Kidney (tissue), 22 donors: Measurements from ENCODE around the gene BCLAF1. TPM values are rescaled to one million over a fixed set of nuclear protein-coding genes. Genes with fewer than 3 reads are reported as not detected.

Experiments
- DNase-seq, 5 donors: peaks; one replicate each; pipeline ENCODE4 v3.0.0-alpha.2; 2013 to 2020
- FAIRE-seq: peaks from 2 replicates; lab custom pipeline; 2012; peaks lifted over from hg19 to GRCh38; lab: Jason Lieb, UNC
- H3K27ac ChIP-seq, 2 donors: one replicate each; pipeline ENCODE4 v1.7.0; 2013; ENCODE audit warnings: low read depth in 2 of 2, low read length in 2 of 2, inconsistent platforms in 1 of 2
- H3K27me3 ChIP-seq: one replicate; pipeline ENCODE4 v1.7.1; 2013; ENCODE audit warnings: low read length, inconsistent platforms; ENCODE audit not compliant: control insufficient read depth, insufficient read depth
- H3K36me3 ChIP-seq, 3 donors: one replicate each; pipeline versions ENCODE4 v1.7.0 to v1.7.1; 2013; ENCODE audit warnings: low read length in 3 of 3, control low read depth in 1 of 3, inconsistent platforms in 1 of 3; ENCODE audit not compliant: insufficient read depth in 3 of 3, control insufficient read depth in 2 of 3
- H3K4me1 ChIP-seq, 3 donors: one replicate each; pipeline versions ENCODE4 v1.7.0 to v1.7.1; 2013; ENCODE audit warnings: low read length in 3 of 3, inconsistent platforms in 1 of 3, low read depth in 1 of 3; ENCODE audit not compliant: control insufficient read depth in 2 of 3, insufficient read depth in 2 of 3
- H3K4me3 ChIP-seq, 3 donors: one replicate each; pipeline versions ENCODE4 v1.7.0 to v1.8.1; 2013; ENCODE audit warnings: low read length in 3 of 3, control low read depth in 1 of 3, inconsistent platforms in 1 of 3
- H3K9ac ChIP-seq, 3 donors: one replicate each; pipeline versions ENCODE4 v1.7.0 to v1.7.1; 2013; ENCODE audit warnings: low read length in 3 of 3, control low read depth in 1 of 3, inconsistent platforms in 1 of 3
- H3K9me3 ChIP-seq, 3 donors: one replicate each; pipeline versions ENCODE4 v1.7.0 to v1.7.1; 2013; ENCODE audit warnings: low read length in 3 of 3, control low read depth in 1 of 3, inconsistent platforms in 1 of 3; ENCODE audit not compliant: control insufficient read depth in 2 of 3, insufficient read depth in 1 of 3
- intact Hi-C: fragments of 100-400 bp; cut with DNase I; formaldehyde crosslinking; loops from one replicate; pipeline ENCODE4 v1.11.1; 2022
- long read RNA-seq, 10 donors: library from polyadenylated mRNA in 1 of 10; unstranded in 1 of 10; transcript quantifications; one replicate each; pipeline ENCODE4 v2.0.0 and lab custom pipeline, GENCODE V29; 2021 to 2026
- polyA plus RNA-seq: library from polyadenylated mRNA; stranded (reverse); fragments of 350-450 nt; fragmentation: Illumina TruSeq; extraction: RNeasy Lipid Tissue Mini Kit (QIAGEN cat#74804); gene quantifications from one replicate; pipeline ENCODE4 v1.2.3, GENCODE V29; 2014; ENCODE audit warnings: low read depth, low replicate concordance; ENCODE audit not compliant: insufficient read depth
- total RNA-seq: library from RNA; stranded (reverse); fragmentation: NEBNext Ultra II Directional; extraction: Animal tissue kit (Norgen Biotek cat#: 25700); gene quantifications from one replicate; pipeline ENCODE4 v1.2.1, GENCODE V29; 2021
- TF ChIP-seq, protein P1 (sequence below): IDR thresholded peaks from 3 replicates; pipeline ENCODE4 v1.5.1; 2012; ENCODE audit warnings: mild to moderate bottlenecking, moderate library complexity, borderline replicate concordance; ENCODE audit not compliant: insufficient read depth; ENCODE audit errors: extremely low read depth
- donor health status: control.
- donor health status: control.
- donor health status: control.
- donor health status: control.
- donor health status: control.
- donor health status: DM: yes; HTN: yes; CAD: no.
- donor health status: Normal renal cell carcinoma (clear cell type).

Gene BCLAF1
- total RNA-seq (132 TPM), polyA plus RNA-seq (18.3 TPM)
- long read RNA-seq, donor 1, full-length matches to known transcripts = 8 of 35 reads
- long read RNA-seq, donor 1, partial matches to known transcripts = 27 of 35 reads
- long read RNA-seq, donor 1, other reads (novel, unspliced or antisense) = 0 of 35 reads
- long read RNA-seq, donor 2, full-length matches to known transcripts = 6 of 51 reads
- long read RNA-seq, donor 2, partial matches to known transcripts = 45 of 51 reads
- long read RNA-seq, donor 2, other reads (novel, unspliced or antisense) = 0 of 51 reads
- long read RNA-seq, donor 3, full-length matches to known transcripts = 6 of 71 reads
- long read RNA-seq, donor 3, partial matches to known transcripts = 65 of 71 reads
- long read RNA-seq, donor 3, other reads (novel, unspliced or antisense) = 0 of 71 reads
- long read RNA-seq, donor 4, full-length matches to known transcripts = 10 of 64 reads
- long read RNA-seq, donor 4, partial matches to known transcripts = 54 of 64 reads
- long read RNA-seq, donor 4, other reads (novel, unspliced or antisense) = 0 of 64 reads
- long read RNA-seq, donor 5, full-length matches to known transcripts = 1 of 1 reads
- long read RNA-seq, donor 5, partial matches to known transcripts = 0 of 1 reads
- long read RNA-seq, donor 5, other reads (novel, unspliced or antisense) = 0 of 1 reads
- long read RNA-seq, donor 6, full-length matches to known transcripts = 3 of 76 reads
- long read RNA-seq, donor 6, partial matches to known transcripts = 73 of 76 reads
- long read RNA-seq, donor 6, other reads (novel, unspliced or antisense) = 0 of 76 reads
- long read RNA-seq, donor 7, full-length matches to known transcripts = 15 of 50 reads
- long read RNA-seq, donor 7, partial matches to known transcripts = 31 of 50 reads
- long read RNA-seq, donor 7, other reads (novel, unspliced or antisense) = 4 of 50 reads
- long read RNA-seq, donor 8, full-length matches to known transcripts = 5 of 73 reads
- long read RNA-seq, donor 8, partial matches to known transcripts = 68 of 73 reads
- long read RNA-seq, donor 8, other reads (novel, unspliced or antisense) = 0 of 73 reads
- long read RNA-seq, donor 9, full-length matches to known transcripts = 2 of 12 reads
- long read RNA-seq, donor 9, partial matches to known transcripts = 10 of 12 reads
- long read RNA-seq, donor 9, other reads (novel, unspliced or antisense) = 0 of 12 reads
- long read RNA-seq, donor 10, partial matches to known transcripts = 70 of 73 reads
- long read RNA-seq, donor 10, other reads (novel, unspliced or antisense) = 0 of 73 reads

- TF ChIP-seq, protein P1, sequence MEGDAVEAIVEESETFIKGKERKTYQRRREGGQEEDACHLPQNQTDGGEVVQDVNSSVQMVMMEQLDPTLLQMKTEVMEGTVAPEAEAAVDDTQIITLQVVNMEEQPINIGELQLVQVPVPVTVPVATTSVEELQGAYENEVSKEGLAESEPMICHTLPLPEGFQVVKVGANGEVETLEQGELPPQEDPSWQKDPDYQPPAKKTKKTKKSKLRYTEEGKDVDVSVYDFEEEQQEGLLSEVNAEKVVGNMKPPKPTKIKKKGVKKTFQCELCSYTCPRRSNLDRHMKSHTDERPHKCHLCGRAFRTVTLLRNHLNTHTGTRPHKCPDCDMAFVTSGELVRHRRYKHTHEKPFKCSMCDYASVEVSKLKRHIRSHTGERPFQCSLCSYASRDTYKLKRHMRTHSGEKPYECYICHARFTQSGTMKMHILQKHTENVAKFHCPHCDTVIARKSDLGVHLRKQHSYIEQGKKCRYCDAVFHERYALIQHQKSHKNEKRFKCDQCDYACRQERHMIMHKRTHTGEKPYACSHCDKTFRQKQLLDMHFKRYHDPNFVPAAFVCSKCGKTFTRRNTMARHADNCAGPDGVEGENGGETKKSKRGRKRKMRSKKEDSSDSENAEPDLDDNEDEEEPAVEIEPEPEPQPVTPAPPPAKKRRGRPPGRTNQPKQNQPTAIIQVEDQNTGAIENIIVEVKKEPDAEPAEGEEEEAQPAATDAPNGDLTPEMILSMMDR = no peak
- Histone ChIP-seq H3K4me1 (peaks cover 4 to 12% (median 5%) of the 10 kb centered on the region in 3 donors), H3K27ac (peak within 1 kb of the TSS; percentile 100), H3K27me3 (no peaks in the 10 kb centered on the region), H3K36me3 (no peaks in the 10 kb centered on the region), H3K9me3 (no peaks in the 10 kb centered on the region), H3K9ac (peak within 1 kb of the TSS; percentile 99 to 100 (median 100)), H3K4me3 (peak within 1 kb of the TSS; percentile 97 to 100 (median 97))
- intact Hi-C loops = no loop called here
- DNase-seq (peak; percentile 100), FAIRE-seq (peak; percentile 92)
Measured at GRCh38 chr6:136289579-136290409, at the start of gene BCLAF1. Gene BCLAF1 (minus strand): TSS chr6:136289846. CDS start chr6:136279866, 9,980 bp downstream.

- Histone ChIP-seq H3K27me3 (no peaks in the 10 kb centered on the region), H3K36me3 (no peaks in the 10 kb centered on the region), H3K9me3 (no peaks in the 10 kb centered on the region), H3K4me3 (no peak overlapping the region), H3K4me1 (no peaks in the 10 kb centered on the region), H3K9ac (no peak overlapping the region), H3K27ac (no peak overlapping the region)
- DNase-seq (no peak), FAIRE-seq (no peak)
- intact Hi-C loops = no loop called here
- TF ChIP-seq, protein P1 = no peak
Measured at GRCh38 chr6:136338486-136338885, 48.8 kb upstream of the BCLAF1 start.

GRCh38 chr6:136337606-136338005 lies 48.0 kb upstream of the BCLAF1 start:
- Histone ChIP-seq H3K27ac (no peak overlapping the region), H3K4me1 (no peaks in the 10 kb centered on the region), H3K27me3 (no peaks in the 10 kb centered on the region), H3K9ac (no peak overlapping the region), H3K36me3 (no peaks in the 10 kb centered on the region), H3K4me3 (no peak overlapping the region), H3K9me3 (no peaks in the 10 kb centered on the region)
- TF ChIP-seq, protein P1 = no peak
- intact Hi-C loops = no loop called here
- DNase-seq (no peak), FAIRE-seq (no peak)
